Loucy (cell line): Measurements from ENCODE around the gene NOVA2.

Source experiments
- H2AFZ ChIP-seq: fragments of 200-600 bp; sonication (generic); 2 replicates; pipeline ENCODE4 v1.6.0; 2016; ENCODE audit warnings: antibody characterized with exemption, mild to moderate bottlenecking, low read length, moderate library complexity
- H3F3A ChIP-seq: fragments of 200-600 bp; 2 replicates; pipeline ENCODE4 v1.6.0; 2016; ENCODE audit warnings: antibody characterized with exemption, low read depth, mild to moderate bottlenecking
- H3K27me3 ChIP-seq: fragments of 200-600 bp; sonication (generic); 2 replicates; pipeline ENCODE4 v1.6.1; 2014; ENCODE audit warnings: low read length, mild to moderate bottlenecking; ENCODE audit not compliant: insufficient read depth, poor library complexity, severe bottlenecking
- H3K36me3 ChIP-seq: fragments of 200-600 bp; sonication (generic); 2 replicates; pipeline ENCODE4 v1.6.1; 2016; ENCODE audit warnings: low read length; ENCODE audit not compliant: insufficient read depth
- H3K4me1 ChIP-seq: fragments of 200-600 bp; sonication (generic); 2 replicates; pipeline ENCODE4 v1.5.1; 2014; ENCODE audit warnings: low read length, mild to moderate bottlenecking; ENCODE audit not compliant: insufficient read depth, poor library complexity, severe bottlenecking
- H3K4me2 ChIP-seq: fragments of 200-600 bp; sonication (generic); 2 replicates; pipeline ENCODE4 v1.6.0; 2014; ENCODE audit warnings: antibody characterized with exemption, low read length, low read depth, mild to moderate bottlenecking; ENCODE audit not compliant: poor library complexity, severe bottlenecking
- H3K4me3 ChIP-seq: fragments of 200-600 bp; sonication (generic); 2 replicates; pipeline ENCODE4 v1.5.1; 2014; ENCODE audit warnings: low read length, mild to moderate bottlenecking, mixed read lengths; ENCODE audit not compliant: poor library complexity, severe bottlenecking
- H3K79me2 ChIP-seq: fragments of 200-600 bp; sonication (generic); 2 replicates; pipeline ENCODE4 v1.6.1; 2014; ENCODE audit warnings: low read length; ENCODE audit not compliant: insufficient read depth
- H3K9ac ChIP-seq: fragments of 200-600 bp; sonication (generic); 2 replicates; pipeline ENCODE4 v1.6.0; 2014; ENCODE audit warnings: mild to moderate bottlenecking, low read depth, low read length, moderate library complexity; ENCODE audit not compliant: poor library complexity, severe bottlenecking
- H3K9me2 ChIP-seq: fragments of 200-600 bp; sonication (generic); replicated peaks from 2 replicates; pipeline ENCODE4 v1.6.1; 2016; ENCODE audit warnings: low read depth, low read length, mixed read lengths
- H3K9me3 ChIP-seq: fragments of 200-600 bp; sonication (generic); 2 replicates; pipeline ENCODE4 v1.6.1; 2014; ENCODE audit warnings: mild to moderate bottlenecking, antibody characterized with exemption, low read length, low read depth; ENCODE audit not compliant: insufficient read depth
- H4K20me1 ChIP-seq: fragments of 200-600 bp; sonication (generic); 2 replicates; pipeline ENCODE4 v1.6.0; 2014; ENCODE audit warnings: antibody characterized with exemption, low read length, mild to moderate bottlenecking; ENCODE audit not compliant: insufficient read depth, poor library complexity, severe bottlenecking
- CTCF ChIP-seq: fragments of 200-600 bp; sonication (generic); conservative IDR thresholded peaks from 2 replicates; pipeline ENCODE4 v1.5.1; 2014; ENCODE audit warnings: mild to moderate bottlenecking, antibody characterized with exemption, low read length
- EZH2phosphoT487 ChIP-seq: fragments of 200-600 bp; IDR thresholded peaks from 2 replicates; pipeline ENCODE4 v1.6.1; 2018; ENCODE audit warnings: antibody characterized with exemption, mild to moderate bottlenecking, moderate library complexity, borderline replicate concordance

The NOVA2 gene

GRCh38 chr19:46017095-46017429, 43.4 kb upstream of the NOVA2 start:
- Histone ChIP-seq H3K36me3 (peaks cover 5% of the 10 kb centered on the region; the same call in 1 of the 2 replicates), H3F3A (no peaks in the 10 kb centered on the region), H2AFZ (no peak overlapping the region), H3K4me2 (no peak overlapping the region), H4K20me1 (no peaks in the 10 kb centered on the region), H3K9me2 (no peaks in the 10 kb centered on the region), H3K4me1 (no peaks in the 10 kb centered on the region), H3K9me3 (no peaks in the 10 kb centered on the region), H3K79me2 (no peaks in the 10 kb centered on the region), H3K4me3 (no peak overlapping the region), H3K9ac (no peak overlapping the region), H3K27me3 (no peaks in the 10 kb centered on the region)
- TF ChIP-seq EZH2phosphoT487 (no peak), CTCF (peak; percentile 29)

- Histone ChIP-seq H4K20me1 (no peaks in the 10 kb centered on the region), H3K4me3 (no peak overlapping the region), H3K9ac (no peak overlapping the region), H3K9me3 (no peaks in the 10 kb centered on the region), H2AFZ (no peak overlapping the region), H3F3A (no peaks in the 10 kb centered on the region), H3K4me2 (peak overlapping the region; percentile 44), H3K9me2 (no peaks in the 10 kb centered on the region), H3K4me1 (no peaks in the 10 kb centered on the region), H3K36me3 (peaks cover 5% of the 10 kb centered on the region; the same call in 1 of the 2 replicates), H3K27me3 (no peaks in the 10 kb centered on the region), H3K79me2 (no peaks in the 10 kb centered on the region)
- no peak for TF ChIP-seq EZH2phosphoT487
- peak; percentile 64 for TF ChIP-seq CTCF
Observed at GRCh38 chr19:46016426-46017094, 42.9 kb upstream of the NOVA2 start.

GRCh38 chr19:46015687-46016425, 42.2 kb upstream of the NOVA2 start:
- Histone ChIP-seq H3K4me2 (no peak overlapping the region), H4K20me1 (no peaks in the 10 kb centered on the region), H3F3A (no peaks in the 10 kb centered on the region), H3K9me3 (no peaks in the 10 kb centered on the region), H3K27me3 (no peaks in the 10 kb centered on the region), H3K79me2 (no peaks in the 10 kb centered on the region), H2AFZ (no peak overlapping the region), H3K4me3 (no peak overlapping the region), H3K9me2 (no peaks in the 10 kb centered on the region), H3K9ac (no peak overlapping the region), H3K36me3 (peaks cover 5% of the 10 kb centered on the region; the same call in 1 of the 2 replicates), H3K4me1 (no peaks in the 10 kb centered on the region)
- TF ChIP-seq EZH2phosphoT487 (no peak), CTCF (no peak)
